Stomach (tissue), 9 donors: ENCODE data around the gene ARV1. TPM values are rescaled to one million over a fixed set of nuclear protein-coding genes. Genes with fewer than 3 reads are reported as not detected.

Experiments
- DNase-seq, 2 donors: peaks; one replicate each; pipeline versions ENCODE4 v3.0.0 to v3.0.0-alpha.2; 2013 to 2019
- H3K27ac ChIP-seq, 5 donors: fragments of 200-600 bp in 4 of 5; sonication (generic) in 4 of 5; one replicate each; pipeline ENCODE4 v1.5.1; 2013 to 2019; ENCODE audit warnings: mild to moderate bottlenecking in 1 of 5, moderate library complexity in 1 of 5
- H3K27me3 ChIP-seq, 3 donors: fragments of 200-600 bp; sonication (generic); one replicate each; pipeline ENCODE4 v1.5.1; 2017 to 2019; ENCODE audit warnings: mixed run types in 1 of 3
- H3K36me3 ChIP-seq, 4 donors: fragments of 200-600 bp; sonication (generic); 1 replicate in 3 of 4; 2 replicates in 1 of 4; pipeline ENCODE4 v1.5.1; 2016 to 2019
- H3K4me1 ChIP-seq, 4 donors: fragments of 200-600 bp; sonication (generic); one replicate each; pipeline ENCODE4 v1.5.1; 2016 to 2019
- H3K4me3 ChIP-seq, 4 donors: fragments of 200-600 bp; sonication (generic) in 3 of 4; one replicate each; pipeline ENCODE4 v1.5.1; 2016 to 2019; ENCODE audit warnings: mild to moderate bottlenecking in 1 of 4
- H3K9me3 ChIP-seq, 4 donors: fragments of 200-600 bp; sonication (generic); one replicate each; pipeline ENCODE4 v1.5.1; 2016 to 2019
- EP300 ChIP-seq: sonication (generic); formaldehyde crosslinking; IDR thresholded peaks from one replicate; pipeline ENCODE4 v1.6.1; 2017; ENCODE audit warnings: antibody characterized with exemption
- POLR2A ChIP-seq, 4 donors: fragments of 450-650 bp; IDR thresholded peaks; one replicate each; pipeline ENCODE4 v1.6.1; 2016; ENCODE audit warnings: antibody characterized with exemption in 4 of 4, control low read depth in 2 of 4, mild to moderate bottlenecking in 1 of 4, moderate library complexity in 1 of 4
- POLR2AphosphoS5 ChIP-seq, 3 donors: sonication (generic); formaldehyde crosslinking; IDR thresholded peaks; one replicate each; pipeline ENCODE4 v1.6.1; 2016; ENCODE audit warnings: antibody characterized with exemption in 3 of 3
- WGBS, 5 donors: extraction: QIAGEN DNeasy Blood & Tissue Kit in 3 of 5; methylation state at CpG; one replicate each; pipeline versions ENCODE4 v1.1.5 to v1.1.7; 2013 to 2018; 5-methylcytosine and 5-hydroxymethylcytosine counted together
- intact Hi-C: fragments of 100-400 bp; cut with DNase I; formaldehyde crosslinking; loops from one replicate; pipeline ENCODE4 v1.15.1; 2023; ENCODE audit warnings: low total_unique reads
- polyA plus RNA-seq, 3 donors: library from polyadenylated mRNA; stranded (reverse); fragments of 200-250 nt; gene quantifications; one replicate each; pipeline ENCODE4 v1.2.3, GENCODE V29; 2013
- total RNA-seq, 5 donors: library from RNA; depleted of rRNA; stranded (reverse); fragments of >200 nt; gene quantifications; one replicate each; pipeline versions ENCODE4 v1.1.0 to v1.2.3, GENCODE V29; 2014 to 2016
- TF ChIP-seq, protein P1 (sequence below), 7 experiments: fragments of 450-650 bp in 4 of 7; fragments of 200-600 bp in 3 of 7; sonication (generic) in 3 of 7; IDR thresholded peaks; one replicate each; pipeline ENCODE4 v1.5.1; 2016 to 2019; ENCODE audit warnings: antibody characterized with exemption in 7 of 7, control low read depth in 2 of 7, mild to moderate bottlenecking in 1 of 7
- donor health status: healthy with polysubstance abuse.
- donor health status: Bipolar disorder and iron deficiency.
- donor health status: healthy.

Gene ARV1
- total and polyA plus RNA-seq, 8 donors = 11.0 to 38.8 (median 18.8) TPM

- TF ChIP-seq EP300 (no peak), POLR2AphosphoS5 (IDR thresholded peaks at IDR 0.05) (no peak), POLR2A (IDR thresholded peaks at IDR 0.05) (no peak)
- TF ChIP-seq, protein P1, sequence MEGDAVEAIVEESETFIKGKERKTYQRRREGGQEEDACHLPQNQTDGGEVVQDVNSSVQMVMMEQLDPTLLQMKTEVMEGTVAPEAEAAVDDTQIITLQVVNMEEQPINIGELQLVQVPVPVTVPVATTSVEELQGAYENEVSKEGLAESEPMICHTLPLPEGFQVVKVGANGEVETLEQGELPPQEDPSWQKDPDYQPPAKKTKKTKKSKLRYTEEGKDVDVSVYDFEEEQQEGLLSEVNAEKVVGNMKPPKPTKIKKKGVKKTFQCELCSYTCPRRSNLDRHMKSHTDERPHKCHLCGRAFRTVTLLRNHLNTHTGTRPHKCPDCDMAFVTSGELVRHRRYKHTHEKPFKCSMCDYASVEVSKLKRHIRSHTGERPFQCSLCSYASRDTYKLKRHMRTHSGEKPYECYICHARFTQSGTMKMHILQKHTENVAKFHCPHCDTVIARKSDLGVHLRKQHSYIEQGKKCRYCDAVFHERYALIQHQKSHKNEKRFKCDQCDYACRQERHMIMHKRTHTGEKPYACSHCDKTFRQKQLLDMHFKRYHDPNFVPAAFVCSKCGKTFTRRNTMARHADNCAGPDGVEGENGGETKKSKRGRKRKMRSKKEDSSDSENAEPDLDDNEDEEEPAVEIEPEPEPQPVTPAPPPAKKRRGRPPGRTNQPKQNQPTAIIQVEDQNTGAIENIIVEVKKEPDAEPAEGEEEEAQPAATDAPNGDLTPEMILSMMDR (IDR thresholded peaks at IDR 0.05) = no peak
- WGBS, 5 donors = 81 to 91% (median 84%) methylated on average over 6 of the region's 6 CpGs
These were observed 50.9 kb downstream of the ARV1 start for GRCh38 chr1:231029841-231030240.

DNA sequence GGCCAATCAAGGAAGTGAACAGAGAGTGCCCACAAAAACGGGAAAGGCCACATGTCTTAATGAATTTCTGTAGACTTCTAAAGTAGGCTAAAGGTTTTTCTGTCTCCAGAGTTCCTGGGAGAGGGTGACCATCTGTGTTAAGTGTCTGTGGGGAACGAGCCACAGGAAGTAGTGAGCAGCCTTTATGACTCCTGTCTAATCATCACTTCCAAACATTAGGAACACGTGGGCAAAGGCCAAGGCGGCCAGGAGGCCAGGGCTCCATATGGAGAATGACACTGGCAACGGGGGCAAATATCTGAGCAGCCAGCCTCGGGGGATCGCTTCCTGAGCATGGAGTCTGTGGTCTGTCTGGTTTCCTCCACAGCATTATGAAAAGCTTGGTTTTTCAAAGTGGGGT lies 54.1 kb downstream of the ARV1 start:
- TF ChIP-seq, protein P1 (IDR thresholded peaks at IDR 0.05) = no peak
- TF ChIP-seq POLR2AphosphoS5 (IDR thresholded peaks at IDR 0.05) (no peak), EP300 (no peak), POLR2A (IDR thresholded peaks at IDR 0.05) (no peak)
- Histone ChIP-seq H3K36me3 (no peaks in the 10 kb centered on the region), H3K4me3 (no peak overlapping the region), H3K4me1 (peaks cover 0 to 14% (median 7%) of the 10 kb centered on the region in 4 donors), H3K27me3 (peaks cover 0 to 6% (median 0%) of the 10 kb centered on the region in 3 donors), H3K27ac (no peak overlapping the region), H3K9me3 (no peaks in the 10 kb centered on the region)
- intact Hi-C loops = no loop called here
- WGBS, 5 donors = 44 to 70% (median 63%) methylated on average over 7 of the region's 7 CpGs
- DNase-seq = no peak

More at GRCh38 chr1:231029841-231030240, 50.9 kb downstream of the ARV1 start:
- Histone ChIP-seq H3K27ac (no peak overlapping the region), H3K4me1 (peaks cover 0 to 5% (median 0%) of the 10 kb centered on the region in 4 donors), H3K9me3 (no peaks in the 10 kb centered on the region), H3K4me3 (no peak overlapping the region), H3K27me3 (no peaks in the 10 kb centered on the region), H3K36me3 (no peaks in the 10 kb centered on the region)
- no peak for DNase-seq
- intact Hi-C loops = no loop called here

- DNase-seq = no peak
- Histone ChIP-seq H3K27me3 (peaks cover 0 to 30% (median 0%) of the 10 kb centered on the region in 3 donors), H3K4me3 (no peak overlapping the region), H3K36me3 (no peaks in the 10 kb centered on the region), H3K4me1 (peaks cover 5 to 36% (median 21%) of the 10 kb centered on the region in 4 donors), H3K9me3 (no peaks in the 10 kb centered on the region), H3K27ac (no peak overlapping the region)
- TF ChIP-seq POLR2A (IDR thresholded peaks at IDR 0.05) (no peak), EP300 (no peak), POLR2AphosphoS5 (IDR thresholded peaks at IDR 0.05) (no peak)
- TF ChIP-seq, protein P1 (IDR thresholded peaks at IDR 0.05) = no peak
- 86 to 100% (median 93%) methylated on average over 1 of the region's 1 CpG for WGBS, 5 donors
- intact Hi-C loops = no loop called here
These were observed 56.9 kb downstream of the ARV1 start for GRCh38 chr1:231035799-231036198.

DNA sequence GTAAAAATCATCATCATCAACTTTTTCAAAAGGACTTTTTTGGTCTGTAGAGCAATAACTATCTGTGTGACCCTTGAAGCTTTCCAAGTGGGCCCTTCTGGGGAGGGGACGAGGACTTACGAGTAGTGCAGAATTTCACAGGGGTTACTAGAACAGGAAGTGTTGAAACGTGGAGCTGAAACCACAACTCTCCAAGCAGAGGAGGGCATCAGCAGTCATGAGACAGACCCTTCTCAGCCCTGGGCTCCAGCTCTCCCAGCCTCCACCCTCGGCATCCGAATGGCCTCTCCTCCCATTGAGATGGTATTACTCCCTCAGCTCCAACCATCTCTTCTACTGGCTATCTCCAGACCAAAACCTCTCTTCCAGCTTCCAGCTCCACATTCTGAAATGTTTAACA lies 57.5 kb downstream of the ARV1 start:
- Histone ChIP-seq H3K4me3 (no peak overlapping the region), H3K27ac (no peak overlapping the region), H3K9me3 (no peaks in the 10 kb centered on the region), H3K36me3 (no peaks in the 10 kb centered on the region), H3K27me3 (peaks cover 0 to 32% (median 0%) of the 10 kb centered on the region in 3 donors), H3K4me1 (peaks cover 5 to 42% (median 27%) of the 10 kb centered on the region in 4 donors)
- DNase-seq = no peak
- WGBS, 5 donors = 53 to 82% (median 75%) methylated on average over 5 of the region's 5 CpGs
- TF ChIP-seq EP300 (no peak), POLR2A (IDR thresholded peaks at IDR 0.05) (no peak), POLR2AphosphoS5 (IDR thresholded peaks at IDR 0.05) (no peak)
- TF ChIP-seq, protein P1 (IDR thresholded peaks at IDR 0.05) = no peak
- intact Hi-C loops = no loop called here
